Neural cell (in vitro differentiated cells): ENCODE measurements around the gene DHX36. TPM values are rescaled to one million over a fixed set of nuclear protein-coding genes. Genes with fewer than 3 reads are reported as not detected.

ENCODE experiments used
- H2AFZ ChIP-seq: fragments of 200-600, 300-800 bp; sonication (generic), shearing (Covaris generic); 2 replicates; pipeline ENCODE4 v1.6.0; 2014; ENCODE audit warnings: low read depth, mild to moderate bottlenecking, antibody characterized with exemption, low read length, moderate library complexity
- H3F3A ChIP-seq: fragments of 200-600 bp; shearing (Covaris generic); 2 replicates; pipeline ENCODE4 v1.6.1; 2016; ENCODE audit warnings: mild to moderate bottlenecking, moderate library complexity, mixed read lengths, antibody characterized with exemption, low read length; ENCODE audit not compliant: insufficient read depth, poor library complexity, severe bottlenecking
- H3K27ac ChIP-seq: fragments of 200-600, 300-800 bp; sonication (generic), shearing (Covaris generic); 2 replicates; pipeline ENCODE4 v1.5.1; 2014; ENCODE audit warnings: mild to moderate bottlenecking, low read length, moderate library complexity
- H3K27me3 ChIP-seq: fragments of 300-800, 200-600 bp; sonication (generic), shearing (Covaris generic); 2 replicates; pipeline ENCODE4 v1.6.0; 2014; ENCODE audit warnings: mild to moderate bottlenecking, low read depth, low read length, moderate library complexity; ENCODE audit not compliant: insufficient read depth
- H3K36me3 ChIP-seq: fragments of 300-800, 200-600 bp; sonication (generic), shearing (Covaris generic); 2 replicates; pipeline ENCODE4 v1.5.1; 2014; ENCODE audit warnings: mild to moderate bottlenecking, antibody characterized with exemption, low read length, moderate library complexity; ENCODE audit not compliant: insufficient read depth
- H3K4me2 ChIP-seq: fragments of 300-800, 200-600 bp; sonication (generic), shearing (Covaris generic); 2 replicates; pipeline ENCODE4 v1.6.0; 2014; ENCODE audit warnings: mild to moderate bottlenecking, low read length
- H3K4me3 ChIP-seq: fragments of 300-800, 200-600 bp; sonication (generic), shearing (Covaris generic); 2 replicates; pipeline ENCODE4 v1.5.1; 2014; ENCODE audit warnings: mild to moderate bottlenecking, low read length, moderate library complexity
- H3K79me2 ChIP-seq: fragments of 200-600 bp; shearing (Covaris generic); replicated peaks from 2 replicates; pipeline ENCODE4 v1.6.0; 2014; ENCODE audit warnings: mild to moderate bottlenecking, low read length, moderate library complexity; ENCODE audit not compliant: insufficient read depth
- H3K9ac ChIP-seq: fragments of 300-800, 200-600 bp; sonication (generic), shearing (Covaris generic); 2 replicates; pipeline ENCODE4 v1.6.1; 2016; ENCODE audit warnings: mild to moderate bottlenecking, low read length, mixed read lengths
- H3K9me2 ChIP-seq: fragments of 200-600 bp; shearing (Covaris generic); 2 replicates; pipeline ENCODE4 v1.6.1; 2016; ENCODE audit warnings: mild to moderate bottlenecking, low read length, mixed read lengths; ENCODE audit not compliant: insufficient read depth
- H3K9me3 ChIP-seq: fragments of 200-600, 300-800 bp; sonication (generic), shearing (Covaris generic); 2 replicates; pipeline ENCODE4 v1.6.1; 2016; ENCODE audit warnings: mild to moderate bottlenecking, mixed run types, low read length, moderate library complexity, mixed read lengths
- H4K20me1 ChIP-seq: fragments of 200-600 bp; shearing (Covaris generic); 2 replicates; pipeline ENCODE4 v1.6.1; 2016; ENCODE audit warnings: mild to moderate bottlenecking, mixed run types; ENCODE audit not compliant: insufficient read depth
- EP300 ChIP-seq: fragments of 450-650 bp; conservative IDR thresholded peaks from 2 replicates; pipeline ENCODE4 v1.6.1; 2014; ENCODE audit warnings: antibody characterized with exemption, mild to moderate bottlenecking, moderate library complexity; ENCODE audit not compliant: poor library complexity, severe bottlenecking
- EZH2 ChIP-seq: fragments of 200-600, 300-800 bp; shearing (Covaris generic), sonication (generic); IDR thresholded peaks from 2 replicates; pipeline ENCODE4 v1.6.1; 2014; ENCODE audit warnings: antibody characterized with exemption, low read length, borderline replicate concordance, mild to moderate bottlenecking; ENCODE audit not compliant: insufficient read depth, poor library complexity, severe bottlenecking
- MXI1 ChIP-seq: fragments of 450-650 bp; conservative IDR thresholded peaks from 2 replicates; pipeline ENCODE4 v1.6.1; 2014; ENCODE audit warnings: antibody characterized with exemption, mild to moderate bottlenecking; ENCODE audit not compliant: poor library complexity, severe bottlenecking
- POLR2AphosphoS5 ChIP-seq: IDR thresholded peaks from 2 replicates; pipeline ENCODE4 v1.6.1; 2012
- RAD21 ChIP-seq: fragments of 450-650 bp; conservative IDR thresholded peaks from 2 replicates; pipeline ENCODE4 v1.6.1; 2014; ENCODE audit warnings: antibody characterized with exemption, mild to moderate bottlenecking, moderate library complexity
- SMC3 ChIP-seq: fragments of 450-650 bp; conservative IDR thresholded peaks from 2 replicates; pipeline ENCODE4 v1.6.1; 2014; ENCODE audit warnings: antibody characterized with exemption, mild to moderate bottlenecking, moderate library complexity; ENCODE audit not compliant: poor library complexity
- TAF1 ChIP-seq: IDR thresholded peaks from 2 replicates; pipeline ENCODE4 v1.6.1; 2012; ENCODE audit warnings: low read depth
- polyA plus RNA-seq: library from polyadenylated mRNA; depleted of rRNA; stranded (reverse); fragments of >200 nt; gene quantifications from 2 replicates; pipeline ENCODE4 v1.2.3, GENCODE V29; 2014
- TF ChIP-seq, protein P1 (sequence below): fragments of 450-650 bp; IDR thresholded peaks from 2 replicates; pipeline ENCODE4 v1.5.1; 2014; ENCODE audit warnings: antibody characterized with exemption, mild to moderate bottlenecking, moderate library complexity; ENCODE audit not compliant: poor library complexity, severe bottlenecking
- TF ChIP-seq, protein P2 (sequence below): IDR thresholded peaks from 2 replicates; pipeline ENCODE4 v1.6.1; 2012; ENCODE audit warnings: borderline replicate concordance

The DHX36 gene
- polyA plus RNA-seq, 1 donor from 2014 or later: 189 TPM

- no peaks in the 10 kb centered on the region for H4K20me1 ChIP-seq
- H3K9me2 ChIP-seq: no peaks in the 10 kb centered on the region
- no peak overlapping the region for H3K9ac ChIP-seq
- no peaks in the 10 kb centered on the region for H3K79me2 ChIP-seq
- H3K9me3 ChIP-seq: no peaks in the 10 kb centered on the region
- no peak overlapping the region for H3K27ac ChIP-seq
- H3K4me2 ChIP-seq: no peak overlapping the region
- H3K36me3 ChIP-seq: no peaks in the 10 kb centered on the region
- no peaks in the 10 kb centered on the region for H3F3A ChIP-seq
- no peaks in the 10 kb centered on the region for H3K27me3 ChIP-seq
- H3K4me3 ChIP-seq: no peak overlapping the region
- TF ChIP-seq RAD21 (peak; percentile 72), SMC3 (peak; percentile 81), MXI1 (no peak)
- TF ChIP-seq, protein P1, sequence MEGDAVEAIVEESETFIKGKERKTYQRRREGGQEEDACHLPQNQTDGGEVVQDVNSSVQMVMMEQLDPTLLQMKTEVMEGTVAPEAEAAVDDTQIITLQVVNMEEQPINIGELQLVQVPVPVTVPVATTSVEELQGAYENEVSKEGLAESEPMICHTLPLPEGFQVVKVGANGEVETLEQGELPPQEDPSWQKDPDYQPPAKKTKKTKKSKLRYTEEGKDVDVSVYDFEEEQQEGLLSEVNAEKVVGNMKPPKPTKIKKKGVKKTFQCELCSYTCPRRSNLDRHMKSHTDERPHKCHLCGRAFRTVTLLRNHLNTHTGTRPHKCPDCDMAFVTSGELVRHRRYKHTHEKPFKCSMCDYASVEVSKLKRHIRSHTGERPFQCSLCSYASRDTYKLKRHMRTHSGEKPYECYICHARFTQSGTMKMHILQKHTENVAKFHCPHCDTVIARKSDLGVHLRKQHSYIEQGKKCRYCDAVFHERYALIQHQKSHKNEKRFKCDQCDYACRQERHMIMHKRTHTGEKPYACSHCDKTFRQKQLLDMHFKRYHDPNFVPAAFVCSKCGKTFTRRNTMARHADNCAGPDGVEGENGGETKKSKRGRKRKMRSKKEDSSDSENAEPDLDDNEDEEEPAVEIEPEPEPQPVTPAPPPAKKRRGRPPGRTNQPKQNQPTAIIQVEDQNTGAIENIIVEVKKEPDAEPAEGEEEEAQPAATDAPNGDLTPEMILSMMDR: peak; percentile 67
- H2AFZ ChIP-seq: no peak overlapping the region
Measured at GRCh38 chr3:154334973-154335420, 10.7 kb upstream of the DHX36 start.

DNA sequence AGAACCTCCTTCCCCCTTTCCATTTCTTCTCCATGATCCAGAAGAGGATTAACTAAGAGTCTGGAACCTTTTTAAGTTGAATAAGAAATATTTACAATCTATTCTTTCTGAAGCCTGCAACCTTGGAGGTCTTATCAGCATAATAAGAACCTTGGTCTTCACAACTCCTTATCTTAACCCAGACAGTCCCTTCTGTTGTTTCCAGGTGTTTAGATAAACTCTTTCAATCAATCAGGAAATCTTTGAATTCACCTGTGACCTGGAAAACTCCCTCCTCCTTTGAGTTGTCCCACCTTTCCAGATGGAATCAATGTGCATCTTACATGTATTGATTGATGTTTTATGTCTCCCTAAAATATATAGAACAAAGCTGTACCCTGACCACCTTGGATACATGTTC lies 3.6 kb upstream of the DHX36 start:
- Histone ChIP-seq H3K9me3 (no peaks in the 10 kb centered on the region), H3K27me3 (no peaks in the 10 kb centered on the region), H3F3A (no peaks in the 10 kb centered on the region), H3K79me2 (peaks cover 10% of the 10 kb centered on the region), H4K20me1 (no peaks in the 10 kb centered on the region), H3K36me3 (no peaks in the 10 kb centered on the region), H3K27ac (no peak overlapping the region), H3K9me2 (no peaks in the 10 kb centered on the region), H2AFZ (no peak overlapping the region), H3K9ac (no peak overlapping the region), H3K4me2 (no peak overlapping the region), H3K4me3 (no peak overlapping the region)
- no peak for TF ChIP-seq POLR2AphosphoS5

- H3K9me2 ChIP-seq: no peaks in the 10 kb centered on the region
- no peaks in the 10 kb centered on the region for H3K36me3 ChIP-seq
- H3K27me3 ChIP-seq: no peaks in the 10 kb centered on the region
- peaks cover under 1% of the 10 kb centered on the region for H4K20me1 ChIP-seq
- no peaks in the 10 kb centered on the region for H3K9me3 ChIP-seq
- H3K27ac ChIP-seq: peak overlapping the region; percentile 98
- H3K4me3 ChIP-seq: peak overlapping the region; percentile 74
- H2AFZ ChIP-seq: peak overlapping the region; percentile 48
- no peaks in the 10 kb centered on the region for H3F3A ChIP-seq
- TF ChIP-seq TAF1 (no peak), EZH2 (no peak), POLR2AphosphoS5 (no peak), MXI1 (no peak), SMC3 (no peak), RAD21 (no peak), EP300 (no peak)
- TF ChIP-seq, protein P2, sequence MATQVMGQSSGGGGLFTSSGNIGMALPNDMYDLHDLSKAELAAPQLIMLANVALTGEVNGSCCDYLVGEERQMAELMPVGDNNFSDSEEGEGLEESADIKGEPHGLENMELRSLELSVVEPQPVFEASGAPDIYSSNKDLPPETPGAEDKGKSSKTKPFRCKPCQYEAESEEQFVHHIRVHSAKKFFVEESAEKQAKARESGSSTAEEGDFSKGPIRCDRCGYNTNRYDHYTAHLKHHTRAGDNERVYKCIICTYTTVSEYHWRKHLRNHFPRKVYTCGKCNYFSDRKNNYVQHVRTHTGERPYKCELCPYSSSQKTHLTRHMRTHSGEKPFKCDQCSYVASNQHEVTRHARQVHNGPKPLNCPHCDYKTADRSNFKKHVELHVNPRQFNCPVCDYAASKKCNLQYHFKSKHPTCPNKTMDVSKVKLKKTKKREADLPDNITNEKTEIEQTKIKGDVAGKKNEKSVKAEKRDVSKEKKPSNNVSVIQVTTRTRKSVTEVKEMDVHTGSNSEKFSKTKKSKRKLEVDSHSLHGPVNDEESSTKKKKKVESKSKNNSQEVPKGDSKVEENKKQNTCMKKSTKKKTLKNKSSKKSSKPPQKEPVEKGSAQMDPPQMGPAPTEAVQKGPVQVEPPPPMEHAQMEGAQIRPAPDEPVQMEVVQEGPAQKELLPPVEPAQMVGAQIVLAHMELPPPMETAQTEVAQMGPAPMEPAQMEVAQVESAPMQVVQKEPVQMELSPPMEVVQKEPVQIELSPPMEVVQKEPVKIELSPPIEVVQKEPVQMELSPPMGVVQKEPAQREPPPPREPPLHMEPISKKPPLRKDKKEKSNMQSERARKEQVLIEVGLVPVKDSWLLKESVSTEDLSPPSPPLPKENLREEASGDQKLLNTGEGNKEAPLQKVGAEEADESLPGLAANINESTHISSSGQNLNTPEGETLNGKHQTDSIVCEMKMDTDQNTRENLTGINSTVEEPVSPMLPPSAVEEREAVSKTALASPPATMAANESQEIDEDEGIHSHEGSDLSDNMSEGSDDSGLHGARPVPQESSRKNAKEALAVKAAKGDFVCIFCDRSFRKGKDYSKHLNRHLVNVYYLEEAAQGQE: no peak
- TF ChIP-seq, protein P1: no peak
- H3K79me2 ChIP-seq: peaks cover 40% of the 10 kb centered on the region
- no peak overlapping the region for H3K4me2 ChIP-seq
- peak overlapping the region; percentile 97 for H3K9ac ChIP-seq
Measured at GRCh38 chr3:154324919-154325318, 632 bp upstream of the DHX36 start.
